ENCODE data around the gene GNAZ. TPM values are rescaled to one million over a fixed set of nuclear protein-coding genes. Genes with fewer than 3 reads are reported as not detected.
A peak's percentile ranks its signal among the peaks of the same experiment; 100 is the strongest.
"Not testable (repeated sequence)": the region's sequence is repeated elsewhere in the genome, so short reads cannot be mapped to it uniquely, and the experiment has no call there.

Gene GNAZ
- total RNA-seq, result 1 to 10 TPM in 1 of 2 donors, under 1 TPM in 1; 0.98 to 2.6 TPM

- peak within 1 kb of the TSS; percentile 85 for H3K4me3 Mint-ChIP-seq
- peak; percentile 71 for ATAC-seq
- peaks cover 0 to 9% of the 10 kb centered on the region in 2 donors for H3K27me3 Mint-ChIP-seq
- no peaks in the 10 kb centered on the region for H3K36me3 Mint-ChIP-seq
- H3K27ac Mint-ChIP-seq, result no peak within 1 kb of the TSS
- no peaks in the 10 kb centered on the region for H3K9me3 Mint-ChIP-seq
- DNase-seq (ENCODE audit: low spot score), result peak; percentile 61
- H3K4me1 Mint-ChIP-seq (ENCODE audit: low read depth in 2 of 2), result peaks cover 5 to 22% of the 10 kb centered on the region in 2 donors
These were observed at the start of gene GNAZ for GRCh38 chr22:23070418-23071229. Gene GNAZ, plus strand, starts transcription at chr22:23070519. Its CDS starts 25,177 bp downstream, at chr22:23095696.

- peaks cover 0 to 2% of the 10 kb centered on the region in 2 donors for H3K27me3 Mint-ChIP-seq
- peaks cover 0 to 2% of the 10 kb centered on the region in 2 donors for H3K4me1 Mint-ChIP-seq (ENCODE audit: low read depth in 2 of 2)
- H3K27ac Mint-ChIP-seq, result no peak overlapping the region
- no peaks in the 10 kb centered on the region for H3K36me3 Mint-ChIP-seq
- ATAC-seq, result no peak
- no peak overlapping the region for H3K4me3 Mint-ChIP-seq
- no peak for DNase-seq (ENCODE audit: low spot score)
- peaks cover 3% of the 10 kb centered on the region for H3K9me3 Mint-ChIP-seq
These were observed 49.5 kb upstream of the GNAZ start for GRCh38 chr22:23020659-23021293.

DNA sequence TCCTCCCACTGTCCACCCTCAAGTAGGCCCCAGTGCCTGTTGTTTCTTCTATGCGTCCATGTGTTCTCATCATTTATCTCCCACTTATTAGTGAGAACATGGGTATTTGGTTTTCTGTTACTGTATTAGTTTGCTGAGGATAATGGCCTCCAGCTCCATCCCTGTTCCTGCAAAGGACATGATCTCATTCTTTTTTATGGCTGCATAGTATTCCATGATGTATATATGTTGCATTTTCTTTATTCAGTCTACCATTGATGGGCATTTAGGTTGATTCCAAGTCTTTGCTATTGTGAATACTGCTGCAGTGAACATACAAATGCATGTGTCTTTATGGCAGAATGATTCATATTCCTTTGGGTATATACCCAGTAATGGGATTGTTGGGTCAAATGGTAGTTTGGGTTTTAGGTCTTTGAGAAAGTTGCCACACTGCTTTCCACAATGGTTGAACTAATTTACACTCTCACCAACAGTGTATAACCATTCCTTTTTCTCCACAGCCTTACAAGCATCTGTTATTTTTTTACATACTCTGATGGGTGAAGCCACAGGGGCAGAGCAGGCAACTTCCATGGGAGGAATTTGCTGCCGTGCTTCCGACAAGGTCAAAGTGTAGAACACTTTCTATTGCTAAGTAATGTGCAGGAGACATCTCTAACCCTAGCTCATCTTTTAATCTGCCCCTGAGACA, 48.5 kb upstream of the GNAZ start:
- not testable (repeated sequence) for DNase-seq (ENCODE audit: low spot score); H3K9me3 Mint-ChIP-seq; H3K4me3 Mint-ChIP-seq; H3K27me3 Mint-ChIP-seq; H3K36me3 Mint-ChIP-seq; H3K27ac Mint-ChIP-seq; ATAC-seq; H3K4me1 Mint-ChIP-seq (ENCODE audit: low read depth in 2 of 2)

DNA sequence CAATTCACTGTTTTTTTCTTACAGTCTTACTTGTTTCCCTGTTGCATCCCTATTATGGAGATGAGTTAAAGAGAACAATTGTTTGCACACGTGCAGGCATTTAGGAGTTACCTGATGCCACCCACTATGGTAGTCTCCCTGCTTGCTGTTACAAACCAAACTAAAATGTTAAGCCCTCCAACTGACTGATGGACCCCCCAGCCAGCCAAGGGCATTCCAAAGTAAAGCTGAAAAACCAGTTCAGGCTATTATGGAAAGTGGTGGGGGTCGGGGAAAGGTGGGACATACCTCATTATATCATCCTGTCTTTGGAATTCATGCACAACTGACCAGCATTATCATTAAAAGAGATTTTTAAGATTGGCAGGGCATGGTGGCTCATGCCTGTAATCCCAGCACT, 47.0 kb upstream of the GNAZ start:
- DNase-seq (ENCODE audit: low spot score) (no peak), ATAC-seq (no peak)
- H3K9me3 Mint-ChIP-seq, result peaks cover 3% of the 10 kb centered on the region
- no peaks in the 10 kb centered on the region for H3K36me3 Mint-ChIP-seq
- no peak overlapping the region for H3K27ac Mint-ChIP-seq
- no peaks in the 10 kb centered on the region for H3K4me1 Mint-ChIP-seq (ENCODE audit: low read depth in 2 of 2)
- no peak overlapping the region for H3K4me3 Mint-ChIP-seq
- H3K27me3 Mint-ChIP-seq, result no peaks in the 10 kb centered on the region

DNA sequence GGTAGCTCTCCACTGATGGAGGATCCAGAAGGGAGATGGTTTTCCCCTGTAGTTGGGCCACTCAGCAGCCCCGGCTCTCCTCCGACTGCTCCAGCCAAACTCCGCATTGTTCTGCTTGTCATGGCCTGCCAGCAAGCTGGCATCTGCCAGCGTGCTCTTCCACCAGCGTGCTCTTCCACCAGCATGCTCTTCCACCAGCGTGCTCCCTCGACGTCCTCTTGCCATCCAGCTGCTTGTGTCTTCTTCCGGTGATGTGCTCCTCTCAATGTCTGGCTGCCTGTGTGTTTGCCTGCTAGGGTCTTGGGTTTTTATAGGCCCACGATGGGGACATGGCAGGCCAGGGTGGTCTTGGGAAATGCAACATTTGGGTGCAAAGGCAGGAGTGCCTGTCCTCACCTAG, 43.5 kb upstream of the GNAZ start:
- ATAC-seq (no peak), DNase-seq (ENCODE audit: low spot score) (no peak)
- H3K9me3 Mint-ChIP-seq, result no peaks in the 10 kb centered on the region
- no peaks in the 10 kb centered on the region for H3K36me3 Mint-ChIP-seq
- no peak overlapping the region for H3K27ac Mint-ChIP-seq
- H3K27me3 Mint-ChIP-seq, result no peaks in the 10 kb centered on the region
- no peaks in the 10 kb centered on the region for H3K4me1 Mint-ChIP-seq (ENCODE audit: low read depth in 2 of 2)
- H3K4me3 Mint-ChIP-seq, result no peak overlapping the region

DNA sequence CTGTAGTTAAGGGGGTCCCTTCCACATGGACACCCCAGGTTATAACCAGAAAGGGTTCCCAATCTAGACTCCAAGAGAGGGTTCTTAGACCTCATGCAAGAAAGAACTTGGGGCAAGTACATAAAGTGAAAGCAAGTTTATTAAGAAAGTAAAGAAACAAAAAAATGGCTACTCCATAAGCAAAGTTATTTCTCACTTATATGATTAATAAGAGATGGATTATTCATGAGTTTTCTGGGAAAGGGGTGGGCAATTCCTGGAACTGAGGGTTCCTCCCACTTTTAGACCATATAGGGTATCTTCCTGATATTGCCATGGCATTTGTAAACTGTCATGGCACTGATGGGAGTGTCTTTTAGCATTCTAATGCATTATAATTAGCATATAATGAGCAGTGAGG, 42.5 kb upstream of the GNAZ start:
- ATAC-seq; H3K36me3 Mint-ChIP-seq; H3K27me3 Mint-ChIP-seq; H3K4me1 Mint-ChIP-seq (ENCODE audit: low read depth in 2 of 2); DNase-seq (ENCODE audit: low spot score); H3K4me3 Mint-ChIP-seq; H3K9me3 Mint-ChIP-seq; H3K27ac Mint-ChIP-seq: not testable (repeated sequence)

- DNase-seq (ENCODE audit: low spot score) (no peak), ATAC-seq (no peak)
- no peak overlapping the region for H3K27ac Mint-ChIP-seq
- H3K36me3 Mint-ChIP-seq, result no peaks in the 10 kb centered on the region
- H3K4me3 Mint-ChIP-seq, result no peak overlapping the region
- H3K27me3 Mint-ChIP-seq, result peaks cover 0 to 3% of the 10 kb centered on the region in 2 donors
- H3K4me1 Mint-ChIP-seq (ENCODE audit: low read depth in 2 of 2), result no peaks in the 10 kb centered on the region
- H3K9me3 Mint-ChIP-seq, result no peaks in the 10 kb centered on the region
These were observed 40.6 kb upstream of the GNAZ start for GRCh38 chr22:23029521-23030228.

GRCh38 chr22:23031381-23031780, 38.9 kb upstream of the GNAZ start:
- Mint-ChIP-seq H3K9me3 (no peaks in the 10 kb centered on the region), H3K27ac (no peak overlapping the region), H3K4me1 (ENCODE audit: low read depth in 2 of 2) (no peaks in the 10 kb centered on the region), H3K27me3 (peaks cover 0 to 3% of the 10 kb centered on the region in 2 donors), H3K4me3 (no peak overlapping the region), H3K36me3 (no peaks in the 10 kb centered on the region)
- ATAC-seq (no peak), DNase-seq (ENCODE audit: low spot score) (no peak)

DNA sequence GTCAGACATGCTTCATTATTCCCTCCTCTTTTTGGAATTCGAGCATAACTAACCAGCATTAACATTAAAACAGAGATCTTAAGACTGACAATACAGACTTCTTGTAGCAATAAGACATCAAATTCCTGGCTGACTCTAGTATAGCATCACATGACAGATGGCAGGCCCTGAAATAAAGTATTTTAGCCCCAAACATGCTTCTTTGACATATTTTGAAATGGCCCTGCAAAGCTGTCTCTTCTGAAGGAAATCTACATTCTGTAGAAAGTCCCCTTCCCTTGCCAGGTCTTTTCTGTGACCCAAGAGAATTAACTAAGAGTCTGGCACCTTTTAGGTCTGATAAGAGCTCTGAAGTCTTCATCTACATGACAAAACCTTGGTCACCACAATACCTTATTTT, 38.5 kb upstream of the GNAZ start:
- ATAC-seq (no peak), DNase-seq (ENCODE audit: low spot score) (no peak)
- H3K27ac Mint-ChIP-seq, result no peak overlapping the region
- H3K4me1 Mint-ChIP-seq (ENCODE audit: low read depth in 2 of 2), result no peaks in the 10 kb centered on the region
- no peak overlapping the region for H3K4me3 Mint-ChIP-seq
- H3K9me3 Mint-ChIP-seq, result no peaks in the 10 kb centered on the region
- peaks cover 0 to 3% of the 10 kb centered on the region in 2 donors for H3K27me3 Mint-ChIP-seq
- H3K36me3 Mint-ChIP-seq, result no peaks in the 10 kb centered on the region

GRCh38 chr22:23032658-23033057, 37.7 kb upstream of the GNAZ start:
- Mint-ChIP-seq H3K27ac (no peak overlapping the region), H3K27me3 (peaks cover 1 to 3% of the 10 kb centered on the region in 2 donors), H3K9me3 (no peaks in the 10 kb centered on the region), H3K36me3 (no peaks in the 10 kb centered on the region), H3K4me3 (no peak overlapping the region), H3K4me1 (ENCODE audit: low read depth in 2 of 2) (no peaks in the 10 kb centered on the region)
- DNase-seq (ENCODE audit: low spot score), result no peak
- ATAC-seq, result no peak

GRCh38 chr22:23033116-23033905, 37.0 kb upstream of the GNAZ start:
- Mint-ChIP-seq H3K9me3 (no peaks in the 10 kb centered on the region), H3K27me3 (peaks cover 7 to 8% of the 10 kb centered on the region in 2 donors), H3K36me3 (no peaks in the 10 kb centered on the region), H3K27ac (no peak overlapping the region), H3K4me1 (ENCODE audit: low read depth in 2 of 2) (no peaks in the 10 kb centered on the region), H3K4me3 (no peak overlapping the region)
- ATAC-seq (no peak), DNase-seq (ENCODE audit: low spot score) (no peak)

DNA sequence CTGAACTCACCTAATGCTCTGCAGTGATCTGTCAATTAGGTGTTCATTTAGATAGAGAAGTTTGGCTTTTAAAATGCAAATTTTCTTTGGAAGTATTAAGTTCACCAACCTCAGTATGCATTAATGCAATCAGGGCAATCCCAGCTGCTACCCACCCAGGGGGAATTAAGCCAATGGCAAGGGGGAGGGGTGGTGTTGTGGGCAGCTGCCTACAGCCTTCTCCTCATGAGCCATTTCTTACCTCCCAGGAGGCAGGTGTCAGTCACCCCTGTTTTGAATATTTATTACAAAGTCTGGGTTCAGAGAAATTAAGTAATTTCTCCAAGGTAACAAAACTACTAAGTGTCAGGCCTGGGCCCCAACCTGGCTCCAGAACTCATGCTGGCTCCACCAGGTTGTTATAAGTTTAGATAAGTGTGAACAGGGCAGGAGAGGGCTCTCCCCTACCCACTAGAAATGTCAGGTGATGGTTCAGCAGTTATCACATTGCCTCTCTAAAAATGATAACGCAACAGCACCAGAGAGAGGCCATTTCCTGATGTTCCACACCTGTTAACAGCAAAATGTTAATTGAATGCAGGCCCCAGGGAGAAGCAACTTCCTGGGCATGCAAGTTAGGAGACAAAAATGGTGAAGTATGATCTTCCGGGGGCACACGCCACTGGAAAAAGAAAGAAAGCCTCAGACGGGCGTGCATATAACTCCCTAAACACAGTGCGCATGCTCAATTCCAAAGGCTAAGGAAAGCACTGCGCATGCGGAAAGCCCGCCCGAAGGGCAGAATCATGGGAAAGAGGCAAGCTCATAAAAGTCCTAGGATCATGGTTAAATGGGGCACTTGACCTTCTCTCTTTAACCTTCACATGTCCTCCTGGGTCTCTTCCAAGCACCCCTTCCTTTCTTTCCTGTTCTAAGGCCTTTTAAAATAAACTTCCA, 35.4 kb upstream of the GNAZ start:
- Mint-ChIP-seq H3K27me3 (peaks cover 10 to 12% of the 10 kb centered on the region in 2 donors), H3K36me3 (no peaks in the 10 kb centered on the region), H3K27ac (no peak overlapping the region), H3K4me3 (no peak overlapping the region), H3K9me3 (no peaks in the 10 kb centered on the region), H3K4me1 (ENCODE audit: low read depth in 2 of 2) (no peaks in the 10 kb centered on the region)
- no peak for ATAC-seq
- DNase-seq (ENCODE audit: low spot score), result no peak
